ENCODE measurements around the gene SDF4.

DNA sequence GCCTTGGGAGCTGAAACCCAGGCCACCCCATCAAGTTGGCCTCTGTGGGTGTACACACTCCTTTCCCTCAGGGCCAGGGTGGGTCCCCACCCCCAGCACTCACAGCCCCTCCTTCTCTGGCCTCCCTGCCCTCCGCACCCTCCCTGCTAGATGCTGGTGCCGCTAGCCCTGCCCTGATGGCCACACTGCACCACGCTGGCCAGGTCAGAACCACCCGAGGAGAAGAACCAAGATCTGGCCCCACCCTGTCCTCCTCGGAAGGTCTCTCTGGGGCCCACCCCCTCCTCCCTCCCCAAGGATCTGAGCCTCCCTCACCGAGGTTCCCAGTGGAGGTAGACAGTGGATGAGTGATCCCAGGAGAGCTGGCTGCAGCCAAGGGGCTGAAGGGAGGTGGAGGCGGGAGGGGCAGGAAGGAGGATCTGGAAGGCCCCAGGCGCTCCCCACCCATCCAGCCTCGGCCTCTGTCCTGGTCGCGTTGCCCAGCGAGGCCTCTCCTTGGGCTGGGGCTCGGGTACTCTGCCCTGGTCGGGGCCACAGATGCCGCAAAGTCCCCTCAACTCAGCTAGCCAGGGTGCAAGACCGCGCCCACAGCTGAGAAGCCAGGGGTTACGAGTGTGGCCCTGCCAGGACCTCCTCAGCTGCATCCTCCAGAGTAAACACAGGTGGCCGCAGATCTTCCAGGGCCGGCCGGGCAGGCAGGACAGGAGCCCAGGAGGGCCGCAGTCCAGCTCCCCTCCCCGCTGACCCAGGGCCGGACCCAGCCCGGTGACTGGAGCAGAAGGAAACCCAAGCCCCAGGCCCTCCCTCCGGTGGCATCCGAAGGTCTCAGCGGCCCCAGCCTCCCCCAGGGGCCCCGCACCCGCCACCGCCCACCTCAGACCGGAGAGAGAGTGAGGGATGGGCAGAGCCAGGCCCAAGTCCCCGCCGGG, 5.4 kb upstream of the SDF4 start:
- TF ChIP-seq, protein P1, sequence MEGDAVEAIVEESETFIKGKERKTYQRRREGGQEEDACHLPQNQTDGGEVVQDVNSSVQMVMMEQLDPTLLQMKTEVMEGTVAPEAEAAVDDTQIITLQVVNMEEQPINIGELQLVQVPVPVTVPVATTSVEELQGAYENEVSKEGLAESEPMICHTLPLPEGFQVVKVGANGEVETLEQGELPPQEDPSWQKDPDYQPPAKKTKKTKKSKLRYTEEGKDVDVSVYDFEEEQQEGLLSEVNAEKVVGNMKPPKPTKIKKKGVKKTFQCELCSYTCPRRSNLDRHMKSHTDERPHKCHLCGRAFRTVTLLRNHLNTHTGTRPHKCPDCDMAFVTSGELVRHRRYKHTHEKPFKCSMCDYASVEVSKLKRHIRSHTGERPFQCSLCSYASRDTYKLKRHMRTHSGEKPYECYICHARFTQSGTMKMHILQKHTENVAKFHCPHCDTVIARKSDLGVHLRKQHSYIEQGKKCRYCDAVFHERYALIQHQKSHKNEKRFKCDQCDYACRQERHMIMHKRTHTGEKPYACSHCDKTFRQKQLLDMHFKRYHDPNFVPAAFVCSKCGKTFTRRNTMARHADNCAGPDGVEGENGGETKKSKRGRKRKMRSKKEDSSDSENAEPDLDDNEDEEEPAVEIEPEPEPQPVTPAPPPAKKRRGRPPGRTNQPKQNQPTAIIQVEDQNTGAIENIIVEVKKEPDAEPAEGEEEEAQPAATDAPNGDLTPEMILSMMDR (IDR thresholded peaks at IDR 0.05) = no peak
- TF ChIP-seq POLR2A (IDR thresholded peaks at IDR 0.05) = no peak
